MG63 (cell line): Measurements from ENCODE around the gene CCDC127. TPM values are rescaled to one million over a fixed set of nuclear protein-coding genes. Genes with fewer than 3 reads are reported as not detected.
"Not testable (repeated sequence)": the region's sequence is repeated elsewhere in the genome, so short reads cannot be mapped to it uniquely, and the experiment has no call there.

Source experiments
- DNase-seq: peaks from one replicate; pipeline ENCODE4 v3.0.0-alpha.2; 2020
- H3K27me3 ChIP-seq: fragments of 250-450 bp; sonication (Bioruptor Pico); 2 replicates; pipeline ENCODE4 v1.5.1; 2020; ENCODE audit warnings: mild to moderate bottlenecking, moderate library complexity
- H3K36me3 ChIP-seq: fragments of 250-450 bp; sonication (Bioruptor Pico); 2 replicates; pipeline ENCODE4 v1.5.1; 2020; ENCODE audit warnings: mild to moderate bottlenecking, moderate library complexity
- H3K4me3 ChIP-seq: fragments of 250-450 bp; sonication (Bioruptor Pico); 2 replicates; pipeline ENCODE4 v1.5.1; 2020; ENCODE audit warnings: mild to moderate bottlenecking, moderate library complexity
- H3K9me3 ChIP-seq: fragments of 250-450 bp; sonication (Bioruptor Pico); 2 replicates; pipeline ENCODE4 v1.5.1; 2020; ENCODE audit warnings: mild to moderate bottlenecking, moderate library complexity
- total RNA-seq: library from RNA; depleted of rRNA; stranded (reverse); fragments of >200 nt; shearing (Covaris generic); gene quantifications from 2 replicates; pipeline ENCODE4 v1.2.3, GENCODE V29; 2014; ENCODE audit warnings: low replicate concordance

Gene CCDC127
- total RNA-seq, 1 experiment from 2014 or later = 3.4 TPM

DNA sequence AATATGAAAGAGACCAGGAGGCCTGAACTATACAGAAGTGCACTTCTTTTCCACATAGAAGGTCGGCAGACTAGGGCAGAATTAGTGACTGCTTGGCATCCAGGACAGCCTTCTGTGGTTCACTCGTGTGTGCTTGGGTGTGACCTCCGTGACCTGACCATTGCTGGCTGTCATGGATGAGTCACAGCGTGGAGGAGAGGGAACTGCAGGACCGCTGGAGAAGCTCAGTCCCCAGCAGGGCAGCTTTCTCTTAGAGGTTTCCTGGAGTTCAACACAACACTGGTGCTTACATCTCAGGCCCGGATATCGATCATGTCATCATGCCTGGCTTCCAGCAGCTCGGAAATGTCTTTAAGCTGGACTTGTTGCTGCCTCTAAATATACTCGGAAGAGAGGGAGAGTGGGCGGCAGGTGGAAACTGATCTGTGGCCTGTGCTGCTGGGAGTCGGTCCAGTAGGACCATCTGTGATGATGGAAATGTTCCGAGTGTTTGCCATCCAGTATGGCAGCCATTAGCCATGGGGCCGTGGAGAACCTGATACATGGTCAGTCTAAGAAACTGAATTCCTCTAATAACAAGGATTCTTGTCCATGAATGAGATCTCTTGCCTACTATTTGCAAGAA, 23.2 kb upstream of the CCDC127 start:
- H3K27me3 ChIP-seq, H3K4me3 ChIP-seq, H3K9me3 ChIP-seq, DNase-seq: not testable (repeated sequence)
- peaks cover 54% of the 10 kb centered on the region for H3K36me3 ChIP-seq

DNA sequence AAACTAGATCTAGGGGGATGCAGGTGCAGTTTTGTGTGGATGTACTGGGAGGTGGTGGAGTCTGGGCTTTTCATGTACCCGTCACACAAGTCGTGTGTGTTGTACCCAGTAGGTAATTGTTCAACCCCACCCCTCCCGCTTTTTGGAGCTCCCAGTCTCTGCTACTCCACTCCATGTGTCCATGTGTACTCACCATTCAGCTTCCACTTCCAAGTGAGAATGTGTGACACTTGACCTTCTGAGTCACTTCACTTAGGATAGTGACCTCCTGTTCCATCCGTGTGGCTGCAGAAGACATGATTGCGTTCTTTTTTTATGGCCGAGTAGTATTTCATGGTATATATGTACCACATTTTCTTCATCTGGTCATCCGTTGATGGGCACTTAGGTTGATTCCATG, 22.6 kb upstream of the CCDC127 start:
- H3K36me3 ChIP-seq = peaks cover 52% of the 10 kb centered on the region
- H3K9me3 ChIP-seq = not testable (repeated sequence)

DNA sequence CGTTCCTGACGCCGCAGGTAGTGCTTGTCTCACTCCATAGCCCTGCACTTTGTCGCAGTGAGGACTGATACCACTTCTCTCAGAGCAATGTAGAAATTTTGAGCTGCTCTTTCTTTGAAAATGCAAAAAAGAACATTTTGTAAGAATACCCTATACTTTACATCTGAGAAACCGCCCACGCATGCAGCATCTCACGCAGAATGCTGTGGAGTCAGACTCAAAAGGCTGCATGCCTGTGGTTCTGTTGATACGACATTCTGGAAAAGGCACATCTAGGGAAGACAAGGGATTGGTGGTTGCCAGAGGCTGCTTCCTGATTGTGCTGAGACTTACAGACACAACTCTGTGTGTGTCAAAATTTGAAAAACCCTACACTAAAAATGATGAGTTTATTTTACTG, 20.0 kb upstream of the CCDC127 start:
- H3K27me3 ChIP-seq, H3K4me3 ChIP-seq, DNase-seq, H3K9me3 ChIP-seq: not testable (repeated sequence)
- H3K36me3 ChIP-seq = peaks cover 57% of the 10 kb centered on the region

More for the DNA sequence above, 22.6 kb upstream of the CCDC127 start:
- DNase-seq, H3K27me3 ChIP-seq, H3K4me3 ChIP-seq: not testable (repeated sequence)

- DNase-seq, H3K27me3 ChIP-seq, H3K4me3 ChIP-seq, H3K9me3 ChIP-seq: not testable (repeated sequence)
- peaks cover 39% of the 10 kb centered on the region for H3K36me3 ChIP-seq
Measured at GRCh38 chr5:235527-235926, 17.6 kb upstream of the CCDC127 start.

DNA sequence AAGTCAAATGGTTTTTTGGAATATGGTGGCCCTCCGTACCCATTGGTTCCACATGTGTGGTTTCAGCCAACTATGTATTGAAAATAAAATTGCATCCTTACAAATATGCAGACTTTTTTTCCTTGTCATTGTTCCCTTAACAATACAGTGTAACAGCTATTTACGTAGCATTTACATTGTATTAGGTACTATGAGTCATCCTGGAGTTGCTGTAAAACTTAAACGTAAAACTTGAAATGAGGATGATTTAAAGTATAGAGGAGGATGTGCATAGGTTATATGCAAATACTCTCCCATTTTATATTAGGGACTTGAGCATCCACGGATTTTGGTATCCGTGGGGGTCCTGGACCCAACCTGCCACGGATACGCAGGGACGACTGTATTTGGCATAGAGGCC, 16.5 kb upstream of the CCDC127 start:
- DNase-seq = no peak
- H3K9me3 ChIP-seq = no peaks in the 10 kb centered on the region
- H3K36me3 ChIP-seq = peaks cover 36% of the 10 kb centered on the region
- H3K4me3 ChIP-seq = no peak overlapping the region
- no peaks in the 10 kb centered on the region for H3K27me3 ChIP-seq

DNA sequence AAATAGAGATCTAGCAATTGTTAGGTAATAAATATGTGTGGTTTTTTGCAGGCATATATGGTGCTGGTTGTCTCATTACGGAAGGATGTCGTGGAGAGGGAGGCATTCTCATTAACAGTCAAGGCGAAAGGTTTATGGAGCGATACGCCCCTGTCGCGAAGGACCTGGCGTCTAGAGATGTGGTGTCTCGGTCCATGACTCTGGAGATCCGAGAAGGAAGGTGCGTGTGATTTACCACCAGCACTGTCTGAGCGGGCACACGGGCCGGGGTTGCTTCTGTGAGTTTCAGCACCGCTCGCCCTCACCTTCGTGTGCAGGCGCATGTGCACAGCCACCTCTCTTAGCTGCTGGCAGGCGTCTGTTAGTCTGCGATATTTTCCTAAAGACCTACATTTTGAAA, 15.5 kb upstream of the CCDC127 start:
- not testable (repeated sequence) for H3K9me3 ChIP-seq, H3K4me3 ChIP-seq, H3K27me3 ChIP-seq, DNase-seq
- H3K36me3 ChIP-seq = peaks cover 46% of the 10 kb centered on the region

DNA sequence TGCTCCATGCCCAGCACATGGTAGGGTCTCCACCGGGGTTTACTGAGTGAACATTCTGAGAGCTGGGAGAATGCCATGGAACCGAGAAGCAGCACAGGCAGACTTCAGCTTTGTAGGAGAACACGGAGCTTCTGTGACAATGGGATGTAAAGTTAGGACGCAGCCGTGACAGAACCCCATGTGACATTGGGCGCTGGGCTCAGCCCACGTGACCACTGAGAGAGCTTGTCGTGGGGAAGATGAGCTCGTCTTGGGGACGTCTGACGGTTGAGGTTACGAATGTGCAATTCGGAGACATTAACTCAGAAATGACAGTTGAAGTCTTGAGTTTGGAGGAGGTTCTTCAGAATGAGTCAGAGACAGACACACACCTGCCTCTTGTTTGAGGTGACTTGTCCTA, 13.7 kb upstream of the CCDC127 start:
- Histone ChIP-seq H3K36me3 (peaks cover 56% of the 10 kb centered on the region), H3K4me3 (no peak overlapping the region), H3K9me3 (no peaks in the 10 kb centered on the region), H3K27me3 (no peaks in the 10 kb centered on the region)
- no peak for DNase-seq

DNA sequence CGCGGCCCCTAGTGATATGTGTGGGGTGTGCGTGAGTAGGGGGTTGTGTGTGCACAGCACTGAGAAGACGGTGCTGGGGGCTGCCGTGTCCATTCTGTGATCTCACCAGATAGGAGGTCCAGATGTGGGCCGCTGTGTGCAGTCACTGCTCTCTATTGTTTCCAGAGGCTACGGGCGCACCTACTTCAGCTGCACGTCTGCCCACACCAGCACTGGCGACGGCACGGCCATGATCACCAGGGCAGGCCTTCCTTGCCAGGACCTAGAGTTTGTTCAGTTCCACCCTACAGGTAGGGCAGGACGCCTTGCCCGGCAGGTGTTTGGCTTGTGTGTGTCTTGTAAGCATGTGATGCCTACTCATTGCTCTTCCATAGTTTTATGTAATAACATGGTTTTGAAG, 12.8 kb upstream of the CCDC127 start:
- Histone ChIP-seq H3K36me3 (peaks cover 61% of the 10 kb centered on the region), H3K4me3 (no peak overlapping the region), H3K27me3 (no peaks in the 10 kb centered on the region), H3K9me3 (no peaks in the 10 kb centered on the region)
- no peak for DNase-seq

DNA sequence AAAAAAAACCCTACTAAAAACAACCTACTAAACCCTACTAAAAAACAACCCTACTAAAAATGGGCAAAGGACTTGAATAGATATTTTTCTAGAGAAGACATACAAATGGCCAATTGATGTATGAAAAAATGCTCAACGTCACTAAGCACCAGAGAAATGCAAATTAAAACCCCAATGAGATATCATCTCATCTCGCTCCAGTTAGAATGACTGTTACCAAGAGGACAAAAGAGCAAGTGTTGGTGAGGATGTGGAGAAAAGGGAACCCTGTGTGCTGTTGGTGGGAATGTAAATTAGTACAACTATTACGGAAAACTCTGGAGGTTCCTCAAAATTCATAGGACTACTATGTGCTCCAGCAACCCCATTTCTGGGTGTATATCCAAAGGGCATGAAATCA, 10.9 kb upstream of the CCDC127 start:
- no peak for DNase-seq
- Histone ChIP-seq H3K27me3 (no peaks in the 10 kb centered on the region), H3K36me3 (peaks cover 65% of the 10 kb centered on the region), H3K9me3 (no peaks in the 10 kb centered on the region), H3K4me3 (no peak overlapping the region)

GRCh38 chr5:227375-227774, 9.4 kb upstream of the CCDC127 start:
- H3K36me3 ChIP-seq = peaks cover 62% of the 10 kb centered on the region
- DNase-seq, H3K9me3 ChIP-seq, H3K4me3 ChIP-seq, H3K27me3 ChIP-seq: not testable (repeated sequence)

GRCh38 chr5:225334-225733, 7.4 kb upstream of the CCDC127 start:
- Histone ChIP-seq H3K27me3 (no peaks in the 10 kb centered on the region), H3K4me3 (no peak overlapping the region), H3K9me3 (no peaks in the 10 kb centered on the region), H3K36me3 (peaks cover 67% of the 10 kb centered on the region)
- DNase-seq = no peak

- no peak for DNase-seq
- H3K36me3 ChIP-seq = peaks cover 55% of the 10 kb centered on the region
- H3K9me3 ChIP-seq = no peaks in the 10 kb centered on the region
- no peaks in the 10 kb centered on the region for H3K27me3 ChIP-seq
- no peak overlapping the region for H3K4me3 ChIP-seq
Measured at GRCh38 chr5:223791-224190, 5.8 kb upstream of the CCDC127 start.

DNA sequence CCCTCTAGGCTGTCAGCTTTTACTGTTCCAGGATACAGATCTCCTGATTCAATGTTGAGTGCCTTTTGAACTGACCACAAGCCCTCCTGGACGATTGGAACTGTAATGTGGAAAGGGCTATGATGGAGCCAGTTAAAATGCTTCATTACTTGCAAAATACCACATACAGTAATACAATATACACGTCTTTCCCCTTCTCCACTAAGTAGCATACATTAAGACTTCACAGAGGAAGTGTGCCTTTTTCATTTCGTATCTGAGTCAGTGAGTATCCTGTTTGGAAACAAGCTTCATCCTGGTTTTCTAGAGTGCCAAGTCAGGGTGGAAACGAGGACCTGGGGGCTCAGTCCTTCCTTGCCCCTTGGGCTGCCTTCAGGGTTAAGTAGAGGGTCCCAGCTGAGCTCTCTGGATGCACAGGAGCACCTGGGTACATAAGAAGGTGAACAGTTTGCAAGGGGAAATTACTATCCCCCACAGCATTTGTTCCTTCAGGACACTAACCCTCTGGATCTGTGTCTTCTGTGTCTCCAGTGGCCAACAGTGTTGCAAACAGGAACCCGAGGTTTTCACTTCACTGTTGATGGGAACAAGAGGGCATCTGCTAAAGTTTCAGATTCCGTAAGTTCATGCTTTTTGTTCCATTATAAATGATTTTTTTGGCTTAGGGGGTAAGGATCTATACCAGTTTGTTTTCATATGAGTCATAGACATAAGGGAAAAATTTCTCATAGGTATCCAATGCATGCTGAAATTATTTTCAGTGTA, 5.2 kb upstream of the CCDC127 start:
- H3K4me3 ChIP-seq, DNase-seq, H3K27me3 ChIP-seq, H3K9me3 ChIP-seq: not testable (repeated sequence)
- H3K36me3 ChIP-seq = peaks cover 48% of the 10 kb centered on the region

DNA sequence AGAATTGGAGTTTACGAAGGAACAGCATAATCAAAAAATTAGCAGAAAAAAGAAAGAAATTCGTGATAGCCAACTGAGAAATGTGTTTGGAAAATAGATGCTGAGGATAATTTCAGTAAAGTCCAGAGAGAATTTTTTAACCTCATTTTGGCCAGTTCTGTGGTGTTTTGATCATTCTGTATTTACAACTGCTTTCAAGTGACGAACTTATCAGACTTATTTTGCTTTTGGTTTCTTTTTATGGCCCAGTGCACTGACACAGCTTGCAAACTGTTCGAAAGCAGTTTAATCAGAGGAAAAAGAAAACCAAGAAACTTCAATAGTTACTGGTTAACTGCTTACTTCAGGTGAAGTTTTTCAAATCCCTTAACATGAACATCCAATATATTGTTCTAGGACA, 2.0 kb upstream of the CCDC127 start:
- no peaks in the 10 kb centered on the region for H3K9me3 ChIP-seq
- H3K27me3 ChIP-seq = no peaks in the 10 kb centered on the region
- peaks cover 22% of the 10 kb centered on the region for H3K36me3 ChIP-seq
- peak overlapping the region; percentile 96 for H3K4me3 ChIP-seq
- DNase-seq = no peak

DNA sequence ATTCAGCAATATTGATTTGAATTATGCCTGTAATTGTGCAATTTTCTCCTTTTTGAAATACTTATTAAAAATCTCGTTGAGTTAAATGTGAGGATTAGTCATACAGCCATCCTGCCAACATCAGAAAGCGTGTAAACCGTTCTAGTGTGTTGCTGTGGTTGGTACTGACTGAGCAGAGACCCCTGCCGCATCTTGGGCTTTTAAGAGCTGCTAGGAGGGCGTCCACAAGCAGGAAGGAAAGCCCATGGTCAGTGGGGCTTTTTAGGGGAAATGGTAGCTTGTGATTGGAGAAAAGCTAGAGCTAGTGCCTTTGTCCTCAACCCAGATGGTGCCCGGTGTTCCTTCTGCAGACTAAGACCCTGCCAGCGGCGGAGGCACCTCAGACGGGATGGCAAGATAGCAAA, 1.5 kb upstream of the CCDC127 start:
- Histone ChIP-seq H3K4me3 (peak overlapping the region; percentile 96), H3K36me3 (peaks cover 17% of the 10 kb centered on the region), H3K27me3 (no peaks in the 10 kb centered on the region), H3K9me3 (no peaks in the 10 kb centered on the region)
- peak; percentile 25 for DNase-seq

GRCh38 chr5:218457-219291, 721 bp upstream of the CCDC127 start:
- Histone ChIP-seq H3K36me3 (peaks cover 13% of the 10 kb centered on the region), H3K27me3 (no peaks in the 10 kb centered on the region), H3K9me3 (no peaks in the 10 kb centered on the region), H3K4me3 (peak overlapping the region; percentile 96)
- peak; percentile 45 for DNase-seq

GRCh38 chr5:216076-216475, 1.9 kb downstream of the CCDC127 start:
- H3K4me3 ChIP-seq, DNase-seq, H3K27me3 ChIP-seq, H3K9me3 ChIP-seq, H3K36me3 ChIP-seq: not testable (repeated sequence)
